DND-41 (cell line): ENCODE measurements around the gene CTDP1.

Experiments
- ATAC-seq: fragments of 200-7000 bp; cut with Tn5 transposase; 3 replicates; pipeline ENCODE4 v1.9.1; 2021; ENCODE audit warnings: low read depth; ENCODE audit not compliant: insufficient read depth
- DNase-seq: peaks from one replicate; pipeline ENCODE4 v3.0.0-alpha.2; 2020
- H2AFZ ChIP-seq: 2 replicates; pipeline ENCODE4 v1.6.0; 2012; ENCODE audit warnings: low read depth, low read length
- H3K27ac ChIP-seq: 2 replicates; pipeline ENCODE4 v1.5.1; 2012; ENCODE audit warnings: low read length, inconsistent platforms
- H3K27me3 ChIP-seq: fragments of 200-600 bp; sonication (generic); 2 replicates; pipeline ENCODE4 v1.6.0; 2012; ENCODE audit warnings: low read length, mild to moderate bottlenecking, inconsistent platforms; ENCODE audit not compliant: insufficient read depth, poor library complexity
- H3K36me3 ChIP-seq: 2 replicates; pipeline ENCODE4 v1.5.1; 2012; ENCODE audit warnings: low read length, inconsistent platforms; ENCODE audit not compliant: insufficient read depth
- H3K4me1 ChIP-seq: 2 replicates; pipeline ENCODE4 v1.5.1; 2012; ENCODE audit warnings: mild to moderate bottlenecking, low read length; ENCODE audit not compliant: insufficient read depth
- H3K4me2 ChIP-seq: 2 replicates; pipeline ENCODE4 v1.6.0; 2012; ENCODE audit warnings: mild to moderate bottlenecking, moderate library complexity, low read length, inconsistent platforms; ENCODE audit not compliant: insufficient read depth
- H3K4me3 ChIP-seq, 2 experiments: fragments of 200-600 bp in 1 of 2; shearing (Covaris generic) in 1 of 2; 2 replicates each; pipeline ENCODE4 v1.5.1; 2012 to 2016; ENCODE audit warnings: inconsistent platforms in 2 of 2, low read length in 2 of 2, mild to moderate bottlenecking in 2 of 2, low read depth in 1 of 2, moderate library complexity in 1 of 2
- H3K79me2 ChIP-seq: 2 replicates; pipeline ENCODE4 v1.6.0; 2012; ENCODE audit warnings: low read length, inconsistent platforms; ENCODE audit not compliant: insufficient read depth
- H3K9ac ChIP-seq: 2 replicates; pipeline ENCODE4 v1.6.0; 2012; ENCODE audit warnings: low read depth, mild to moderate bottlenecking, inconsistent platforms, low read length, moderate library complexity
- H3K9me3 ChIP-seq: 2 replicates; pipeline ENCODE4 v1.5.1; 2012; ENCODE audit warnings: low read length, moderate library complexity, mild to moderate bottlenecking, inconsistent platforms; ENCODE audit not compliant: insufficient read depth, severe bottlenecking
- H4K20me1 ChIP-seq: 2 replicates; pipeline ENCODE4 v1.6.0; 2012; ENCODE audit warnings: low read length; ENCODE audit not compliant: insufficient read depth
- EZH2 ChIP-seq: IDR thresholded peaks from 3 replicates; pipeline ENCODE4 v1.6.1; 2012; ENCODE audit warnings: borderline replicate concordance, low read depth, mild to moderate bottlenecking, moderate library complexity, low read length, inconsistent platforms; ENCODE audit not compliant: severe bottlenecking
- TF ChIP-seq, protein P1 (sequence below): IDR thresholded peaks from 2 replicates; pipeline ENCODE4 v1.5.1; 2012; ENCODE audit warnings: borderline replicate concordance, low read length, moderate library complexity, mild to moderate bottlenecking; ENCODE audit not compliant: poor library complexity, severe bottlenecking; ENCODE audit errors: extremely low read depth

The CTDP1 gene

DNA sequence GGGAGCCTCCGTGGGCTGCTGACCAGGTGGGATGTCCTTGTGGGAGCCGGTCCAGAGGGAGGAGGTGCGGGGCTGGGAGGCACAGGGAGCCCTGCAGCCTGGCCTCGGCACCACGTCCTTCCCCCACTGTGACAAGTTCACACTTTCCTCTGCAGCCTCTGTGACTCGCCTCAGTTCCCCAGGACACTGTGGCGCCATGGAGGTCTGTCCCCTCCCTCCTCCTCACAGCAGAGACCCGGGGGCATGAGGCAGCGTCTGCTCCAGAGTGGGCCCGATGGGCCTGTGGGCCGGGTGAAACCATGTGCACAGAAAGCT lies 90.9 kb downstream of the CTDP1 start:
- Histone ChIP-seq H3K4me3 (no peak overlapping the region), H3K36me3 (no peaks in the 10 kb centered on the region), H3K4me2 (no peak overlapping the region), H3K4me1 (no peaks in the 10 kb centered on the region), H2AFZ (no peak overlapping the region), H3K9ac (no peak overlapping the region), H3K27ac (no peak overlapping the region), H3K27me3 (no peaks in the 10 kb centered on the region), H4K20me1 (no peaks in the 10 kb centered on the region; the same call in 1 of the 2 replicates), H3K79me2 (no peaks in the 10 kb centered on the region), H3K9me3 (peaks cover 3% of the 10 kb centered on the region)
- no peak for TF ChIP-seq EZH2
- TF ChIP-seq, protein P1, sequence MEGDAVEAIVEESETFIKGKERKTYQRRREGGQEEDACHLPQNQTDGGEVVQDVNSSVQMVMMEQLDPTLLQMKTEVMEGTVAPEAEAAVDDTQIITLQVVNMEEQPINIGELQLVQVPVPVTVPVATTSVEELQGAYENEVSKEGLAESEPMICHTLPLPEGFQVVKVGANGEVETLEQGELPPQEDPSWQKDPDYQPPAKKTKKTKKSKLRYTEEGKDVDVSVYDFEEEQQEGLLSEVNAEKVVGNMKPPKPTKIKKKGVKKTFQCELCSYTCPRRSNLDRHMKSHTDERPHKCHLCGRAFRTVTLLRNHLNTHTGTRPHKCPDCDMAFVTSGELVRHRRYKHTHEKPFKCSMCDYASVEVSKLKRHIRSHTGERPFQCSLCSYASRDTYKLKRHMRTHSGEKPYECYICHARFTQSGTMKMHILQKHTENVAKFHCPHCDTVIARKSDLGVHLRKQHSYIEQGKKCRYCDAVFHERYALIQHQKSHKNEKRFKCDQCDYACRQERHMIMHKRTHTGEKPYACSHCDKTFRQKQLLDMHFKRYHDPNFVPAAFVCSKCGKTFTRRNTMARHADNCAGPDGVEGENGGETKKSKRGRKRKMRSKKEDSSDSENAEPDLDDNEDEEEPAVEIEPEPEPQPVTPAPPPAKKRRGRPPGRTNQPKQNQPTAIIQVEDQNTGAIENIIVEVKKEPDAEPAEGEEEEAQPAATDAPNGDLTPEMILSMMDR, result no peak
- ATAC-seq (no peak), DNase-seq (no peak)

DNA sequence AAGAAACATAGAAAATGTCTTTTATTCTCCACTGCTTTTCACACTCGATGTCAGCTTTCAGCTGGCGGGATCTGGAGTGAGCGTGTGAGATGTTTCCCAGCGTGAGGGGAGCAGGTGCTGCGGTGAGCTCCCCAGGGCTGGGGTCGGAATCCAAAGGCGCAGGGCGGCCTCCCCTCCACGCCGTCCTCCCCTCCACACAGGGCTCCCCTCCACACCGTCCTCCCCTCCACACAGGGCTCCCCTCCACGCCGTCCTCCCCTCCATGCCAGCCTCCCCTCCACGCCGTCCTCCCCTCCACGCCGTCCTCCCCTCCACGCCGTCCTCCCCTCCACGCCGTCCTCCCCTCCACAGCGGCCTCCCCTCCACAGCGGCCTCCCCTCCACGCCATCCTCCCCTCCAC lies 91.2 kb downstream of the CTDP1 start:
- H3K27me3 ChIP-seq, result no peaks in the 10 kb centered on the region
- no peak overlapping the region for H2AFZ ChIP-seq
- TF ChIP-seq, protein P1, result no peak
- no peak for TF ChIP-seq EZH2
- H3K79me2 ChIP-seq, result no peaks in the 10 kb centered on the region
- H4K20me1 ChIP-seq, result no peaks in the 10 kb centered on the region; the same call in 1 of the 2 replicates
- H3K4me1 ChIP-seq, result no peaks in the 10 kb centered on the region
- H3K27ac ChIP-seq, result no peak overlapping the region
- H3K9me3 ChIP-seq, result peaks cover 3% of the 10 kb centered on the region
- no peak for DNase-seq
- H3K4me2 ChIP-seq, result no peak overlapping the region
- ATAC-seq, result no peak
- no peaks in the 10 kb centered on the region for H3K36me3 ChIP-seq
- H3K9ac ChIP-seq, result no peak overlapping the region
- no peak overlapping the region for H3K4me3 ChIP-seq

DNA sequence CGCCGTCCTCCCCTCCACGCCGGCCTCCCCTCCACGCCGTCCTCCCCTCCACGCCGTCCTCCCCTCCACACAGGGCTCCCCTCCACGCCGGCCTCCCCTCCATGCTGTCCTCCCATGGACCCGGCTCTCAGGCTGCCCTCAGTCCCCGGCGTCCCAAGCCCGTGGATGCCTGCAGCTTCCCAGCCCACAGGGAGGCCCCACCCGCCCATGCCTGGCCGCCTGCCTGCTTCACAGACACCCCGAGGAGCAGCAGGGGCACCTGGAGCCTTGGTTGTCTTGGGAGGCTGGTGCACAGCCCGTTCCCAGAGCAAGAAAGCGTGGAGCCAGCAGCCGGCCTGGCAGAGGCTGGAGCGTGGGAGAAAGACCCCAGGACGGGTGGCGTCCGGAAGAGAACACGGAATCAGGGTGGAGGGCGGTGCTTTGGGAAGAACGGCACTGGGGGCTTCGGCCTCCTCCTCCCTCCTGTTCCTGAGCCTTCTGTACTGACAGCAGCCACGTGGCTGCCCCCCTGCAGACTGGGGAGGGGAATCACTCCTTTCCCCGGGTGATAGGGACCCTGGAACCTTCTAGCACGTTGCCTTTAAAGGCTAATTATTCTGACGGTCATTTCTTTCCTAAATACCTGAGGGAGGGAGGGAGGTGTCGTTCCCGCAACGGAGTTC lies 92.0 kb downstream of the CTDP1 start:
- Histone ChIP-seq H3K27me3 (no peaks in the 10 kb centered on the region), H3K4me1 (no peaks in the 10 kb centered on the region)
- ATAC-seq, result no peak

More for the DNA sequence above, 92.0 kb downstream of the CTDP1 start:
- no peak overlapping the region for H3K9ac ChIP-seq
- TF ChIP-seq, protein P1, result no peak
- no peak for TF ChIP-seq EZH2
- no peaks in the 10 kb centered on the region for H3K79me2 ChIP-seq
- no peak overlapping the region for H3K27ac ChIP-seq
- DNase-seq, result no peak
- peaks cover 3% of the 10 kb centered on the region for H3K9me3 ChIP-seq
- H3K4me2 ChIP-seq, result no peak overlapping the region
- H3K36me3 ChIP-seq, result no peaks in the 10 kb centered on the region
- H4K20me1 ChIP-seq, result no peaks in the 10 kb centered on the region; the same call in 1 of the 2 replicates
- H3K4me3 ChIP-seq, result no peak overlapping the region
- H2AFZ ChIP-seq, result no peak overlapping the region
